Breast epithelium (tissue), 3 donors: ENCODE measurements around the gene PTRHD1.

Experiments used
- POLR2A ChIP-seq: fragments of 450-650 bp; IDR thresholded peaks from one replicate; pipeline ENCODE4 v1.6.1; 2016; ENCODE audit warnings: antibody characterized with exemption, mild to moderate bottlenecking, moderate library complexity
- POLR2AphosphoS5 ChIP-seq, 3 donors: sonication (generic); formaldehyde crosslinking; IDR thresholded peaks; one replicate each; pipeline ENCODE4 v1.6.1; 2017; ENCODE audit warnings: antibody characterized with exemption in 3 of 3
- TF ChIP-seq, protein P1 (sequence below), 3 donors: fragments of 450-650 bp; IDR thresholded peaks; one replicate each; pipeline ENCODE4 v1.5.1; 2016 to 2017; ENCODE audit warnings: antibody characterized with exemption in 3 of 3, mild to moderate bottlenecking in 3 of 3, moderate library complexity in 3 of 3

GRCh38 chr2:24818721-24819167, 25.6 kb upstream of the PTRHD1 start:
- TF ChIP-seq, protein P1, sequence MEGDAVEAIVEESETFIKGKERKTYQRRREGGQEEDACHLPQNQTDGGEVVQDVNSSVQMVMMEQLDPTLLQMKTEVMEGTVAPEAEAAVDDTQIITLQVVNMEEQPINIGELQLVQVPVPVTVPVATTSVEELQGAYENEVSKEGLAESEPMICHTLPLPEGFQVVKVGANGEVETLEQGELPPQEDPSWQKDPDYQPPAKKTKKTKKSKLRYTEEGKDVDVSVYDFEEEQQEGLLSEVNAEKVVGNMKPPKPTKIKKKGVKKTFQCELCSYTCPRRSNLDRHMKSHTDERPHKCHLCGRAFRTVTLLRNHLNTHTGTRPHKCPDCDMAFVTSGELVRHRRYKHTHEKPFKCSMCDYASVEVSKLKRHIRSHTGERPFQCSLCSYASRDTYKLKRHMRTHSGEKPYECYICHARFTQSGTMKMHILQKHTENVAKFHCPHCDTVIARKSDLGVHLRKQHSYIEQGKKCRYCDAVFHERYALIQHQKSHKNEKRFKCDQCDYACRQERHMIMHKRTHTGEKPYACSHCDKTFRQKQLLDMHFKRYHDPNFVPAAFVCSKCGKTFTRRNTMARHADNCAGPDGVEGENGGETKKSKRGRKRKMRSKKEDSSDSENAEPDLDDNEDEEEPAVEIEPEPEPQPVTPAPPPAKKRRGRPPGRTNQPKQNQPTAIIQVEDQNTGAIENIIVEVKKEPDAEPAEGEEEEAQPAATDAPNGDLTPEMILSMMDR (IDR thresholded peaks at IDR 0.05): no peak
- TF ChIP-seq POLR2AphosphoS5 (IDR thresholded peaks at IDR 0.05) (no peak), POLR2A (no peak)
